Ishikawa (cell line): Measurements from ENCODE around the gene SDK2.

ENCODE experiments used
- CREB1 ChIP-seq: IDR thresholded peaks from 2 replicates; pipeline ENCODE4 v1.6.1; 2012; ENCODE audit warnings: low read depth
- EP300 ChIP-seq: IDR thresholded peaks from 2 replicates; pipeline ENCODE4 v1.6.1; 2012; ENCODE audit warnings: borderline replicate concordance
- RAD21 ChIP-seq: IDR thresholded peaks from 2 replicates; pipeline ENCODE4 v1.6.1; 2012; ENCODE audit warnings: low read depth
- TEAD4 ChIP-seq: IDR thresholded peaks from 2 replicates; pipeline ENCODE4 v1.6.1; 2012
- TF ChIP-seq, protein P1 (sequence below): IDR thresholded peaks from 2 replicates; pipeline ENCODE4 v1.6.1; 2012

DNA sequence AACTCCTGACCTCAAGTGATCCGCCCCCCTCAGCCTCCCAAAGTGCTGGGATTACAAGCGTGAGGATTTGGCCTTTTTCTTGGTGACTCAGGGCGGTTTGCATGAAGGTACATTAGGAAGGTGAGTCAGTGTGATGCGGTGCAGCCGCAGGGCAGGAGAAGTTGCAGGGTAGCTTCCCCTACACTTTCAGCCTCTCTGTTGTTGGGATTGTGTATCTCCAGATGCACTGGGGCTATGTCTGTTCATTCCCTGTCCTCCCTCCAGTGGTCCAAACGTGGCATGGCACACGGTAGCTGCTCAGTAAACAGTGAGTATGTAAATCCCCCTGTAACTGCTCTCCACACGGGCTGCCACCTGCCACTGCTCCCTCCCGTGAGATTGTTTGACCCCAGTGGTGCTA is 223.3 kb downstream of the SDK2 start:
- TF ChIP-seq CREB1 = no peak
- no peak for TF ChIP-seq TEAD4
- TF ChIP-seq, protein P1, sequence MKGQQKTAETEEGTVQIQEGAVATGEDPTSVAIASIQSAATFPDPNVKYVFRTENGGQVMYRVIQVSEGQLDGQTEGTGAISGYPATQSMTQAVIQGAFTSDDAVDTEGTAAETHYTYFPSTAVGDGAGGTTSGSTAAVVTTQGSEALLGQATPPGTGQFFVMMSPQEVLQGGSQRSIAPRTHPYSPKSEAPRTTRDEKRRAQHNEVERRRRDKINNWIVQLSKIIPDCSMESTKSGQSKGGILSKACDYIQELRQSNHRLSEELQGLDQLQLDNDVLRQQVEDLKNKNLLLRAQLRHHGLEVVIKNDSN = no peak
- TF ChIP-seq EP300 = no peak
- TF ChIP-seq RAD21 = no peak
